Ascending aorta (tissue), 2 donors: ENCODE measurements around the gene C10orf88. TPM values are rescaled to one million over a fixed set of nuclear protein-coding genes. Genes with fewer than 3 reads are reported as not detected.

Experiments
- DNase-seq, 2 donors: peaks; one replicate each; pipeline ENCODE4 v3.0.0-alpha.2; 2019; ENCODE audit warnings: low spot score in 2 of 2
- H3K27ac ChIP-seq, 2 donors: fragments of 200-600 bp; sonication (generic); one replicate each; pipeline ENCODE4 v1.5.1; 2016 to 2017; ENCODE audit warnings: mild to moderate bottlenecking in 1 of 2
- H3K27me3 ChIP-seq: fragments of 200-600 bp; sonication (generic); one replicate; pipeline ENCODE4 v1.5.1; 2017
- H3K36me3 ChIP-seq, 2 donors: fragments of 200-600 bp; sonication (generic); one replicate each; pipeline ENCODE4 v1.5.1; 2016
- H3K4me1 ChIP-seq, 2 donors: fragments of 200-600 bp; sonication (generic); one replicate each; pipeline ENCODE4 v1.5.1; 2016 to 2017; ENCODE audit warnings: mild to moderate bottlenecking in 1 of 2
- H3K4me3 ChIP-seq, 2 donors: fragments of 200-600 bp; sonication (generic); one replicate each; pipeline ENCODE4 v1.5.1; 2016 to 2017; ENCODE audit warnings: mild to moderate bottlenecking in 1 of 2
- H3K9me3 ChIP-seq, 2 donors: fragments of 200-600 bp; sonication (generic); one replicate each; pipeline ENCODE4 v1.5.1; 2016
- intact Hi-C: fragments of 100-400 bp; cut with DNase I; formaldehyde crosslinking; loops from one replicate; pipeline ENCODE4 v1.15.1; 2023
- total RNA-seq: library from RNA; depleted of rRNA; stranded (reverse); fragments of >200 nt; gene quantifications from one replicate; pipeline ENCODE4 v1.1.0, GENCODE V29; 2016
- TF ChIP-seq, protein P1 (sequence below), 3 experiments: fragments of 200-600 bp in 2 of 3; fragments of 450-650 bp in 1 of 3; sonication (generic) in 2 of 3; IDR thresholded peaks; one replicate each; pipeline ENCODE4 v1.5.1; 2016 to 2019; ENCODE audit warnings: antibody characterized with exemption in 3 of 3, mild to moderate bottlenecking in 1 of 3, moderate library complexity in 1 of 3

The C10orf88 gene
- total RNA-seq, 1 donor from 2014 or later: 1.3 TPM

DNA sequence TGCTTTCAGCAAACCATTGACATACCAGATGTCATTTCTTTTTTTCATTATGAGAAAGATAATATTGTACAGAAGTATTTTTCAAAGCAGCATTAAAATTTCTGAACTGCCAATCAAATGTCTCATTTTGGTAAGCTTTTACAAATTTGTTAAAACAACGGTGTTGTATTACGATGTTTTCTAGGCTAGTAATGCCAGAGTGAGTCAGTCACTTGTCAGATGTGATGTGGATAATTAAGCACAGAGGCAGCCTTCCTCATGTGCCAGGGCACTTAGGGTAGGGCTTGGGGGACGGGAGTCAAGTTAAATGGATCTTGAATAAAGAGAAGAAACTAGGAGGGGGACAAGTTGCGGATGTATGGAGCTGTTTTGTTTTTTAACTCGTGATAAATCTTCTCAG, 36.3 kb upstream of the C10orf88 start:
- no peak for DNase-seq
- intact Hi-C loops: no loop called here
- Histone ChIP-seq H3K36me3 (peaks cover 14 to 21% of the 10 kb centered on the region in 2 donors), H3K4me3 (no peak overlapping the region), H3K9me3 (no peaks in the 10 kb centered on the region), H3K27ac (no peak overlapping the region), H3K4me1 (no peaks in the 10 kb centered on the region), H3K27me3 (no peaks in the 10 kb centered on the region)
- TF ChIP-seq, protein P1, sequence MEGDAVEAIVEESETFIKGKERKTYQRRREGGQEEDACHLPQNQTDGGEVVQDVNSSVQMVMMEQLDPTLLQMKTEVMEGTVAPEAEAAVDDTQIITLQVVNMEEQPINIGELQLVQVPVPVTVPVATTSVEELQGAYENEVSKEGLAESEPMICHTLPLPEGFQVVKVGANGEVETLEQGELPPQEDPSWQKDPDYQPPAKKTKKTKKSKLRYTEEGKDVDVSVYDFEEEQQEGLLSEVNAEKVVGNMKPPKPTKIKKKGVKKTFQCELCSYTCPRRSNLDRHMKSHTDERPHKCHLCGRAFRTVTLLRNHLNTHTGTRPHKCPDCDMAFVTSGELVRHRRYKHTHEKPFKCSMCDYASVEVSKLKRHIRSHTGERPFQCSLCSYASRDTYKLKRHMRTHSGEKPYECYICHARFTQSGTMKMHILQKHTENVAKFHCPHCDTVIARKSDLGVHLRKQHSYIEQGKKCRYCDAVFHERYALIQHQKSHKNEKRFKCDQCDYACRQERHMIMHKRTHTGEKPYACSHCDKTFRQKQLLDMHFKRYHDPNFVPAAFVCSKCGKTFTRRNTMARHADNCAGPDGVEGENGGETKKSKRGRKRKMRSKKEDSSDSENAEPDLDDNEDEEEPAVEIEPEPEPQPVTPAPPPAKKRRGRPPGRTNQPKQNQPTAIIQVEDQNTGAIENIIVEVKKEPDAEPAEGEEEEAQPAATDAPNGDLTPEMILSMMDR (IDR thresholded peaks at IDR 0.05): no peak

DNA sequence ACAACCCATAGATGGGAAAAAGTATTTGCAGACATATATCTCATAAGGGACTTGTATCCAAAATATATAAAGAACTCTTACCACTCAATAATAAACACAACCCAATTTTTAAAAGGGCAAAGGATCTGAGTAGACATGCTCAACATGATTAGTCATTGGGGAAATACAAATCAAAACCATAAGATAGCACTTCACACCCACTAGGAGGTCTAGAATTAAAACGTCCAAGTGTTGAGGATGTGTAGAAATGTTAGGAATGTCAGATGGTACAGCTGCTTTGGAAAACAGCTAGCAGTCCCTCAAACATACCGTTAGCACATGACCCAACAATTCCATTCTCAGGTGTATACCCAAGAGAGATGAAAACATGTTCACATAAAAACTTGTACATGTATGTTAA, 34.5 kb upstream of the C10orf88 start:
- H3K27me3 ChIP-seq: no peaks in the 10 kb centered on the region
- no peak overlapping the region for H3K4me3 ChIP-seq
- H3K27ac ChIP-seq: no peak overlapping the region
- H3K36me3 ChIP-seq: peaks cover 0 to 3% of the 10 kb centered on the region in 2 donors
- no peaks in the 10 kb centered on the region for H3K4me1 ChIP-seq
- no peak for DNase-seq
- no peaks in the 10 kb centered on the region for H3K9me3 ChIP-seq
- intact Hi-C loops: no loop called here
- TF ChIP-seq, protein P1 (IDR thresholded peaks at IDR 0.05): no peak

DNA sequence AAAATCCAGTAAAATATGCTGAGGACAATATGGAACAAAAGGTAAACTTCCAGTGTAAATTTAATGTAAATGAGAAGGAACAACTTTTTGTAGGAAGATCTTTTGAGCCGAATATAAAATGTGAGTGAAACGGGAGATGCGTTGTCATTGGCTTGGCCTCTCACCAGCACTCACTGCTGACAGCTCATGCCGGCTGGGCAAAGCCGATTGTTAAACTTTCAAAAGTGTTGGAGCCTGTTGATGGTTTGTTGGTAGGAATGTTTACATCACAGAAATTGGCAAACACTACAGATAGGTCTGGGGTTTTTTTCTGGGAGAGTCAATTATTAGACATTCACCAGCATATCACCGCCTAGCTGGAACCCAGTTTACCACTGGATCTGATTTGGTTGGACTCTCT, 32.3 kb upstream of the C10orf88 start:
- Histone ChIP-seq H3K36me3 (no peaks in the 10 kb centered on the region), H3K4me1 (no peaks in the 10 kb centered on the region), H3K9me3 (no peaks in the 10 kb centered on the region), H3K27ac (no peak overlapping the region), H3K27me3 (no peaks in the 10 kb centered on the region), H3K4me3 (no peak overlapping the region)
- TF ChIP-seq, protein P1 (IDR thresholded peaks at IDR 0.05): no peak
- DNase-seq: no peak
- intact Hi-C loops: no loop called here

DNA sequence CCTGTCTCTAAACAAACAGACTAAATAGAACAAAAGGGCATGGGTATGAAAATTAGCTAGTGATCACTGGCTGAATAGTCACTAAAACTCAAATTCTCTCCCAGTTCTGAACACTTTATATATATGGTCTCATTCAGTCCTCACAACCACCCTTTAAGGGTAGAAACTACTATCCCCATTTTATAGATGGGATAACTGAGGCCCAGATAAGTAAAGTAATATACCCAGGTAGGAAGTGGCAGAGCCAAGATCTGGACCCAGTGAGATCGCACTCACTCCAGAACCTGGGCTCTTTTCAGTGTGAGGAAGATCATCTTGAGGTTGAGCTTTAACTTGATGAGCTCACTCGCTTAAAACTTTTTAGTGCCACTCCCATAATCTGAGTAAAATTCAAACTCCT, 30.7 kb upstream of the C10orf88 start:
- H3K4me3 ChIP-seq: no peak overlapping the region
- H3K27me3 ChIP-seq: no peaks in the 10 kb centered on the region
- TF ChIP-seq, protein P1 (IDR thresholded peaks at IDR 0.05): no peak
- DNase-seq: no peak
- H3K4me1 ChIP-seq: peaks cover 0 to 2% of the 10 kb centered on the region in 2 donors
- no peak overlapping the region for H3K27ac ChIP-seq
- no peaks in the 10 kb centered on the region for H3K36me3 ChIP-seq
- no peaks in the 10 kb centered on the region for H3K9me3 ChIP-seq
- intact Hi-C loops: no loop called here

DNA sequence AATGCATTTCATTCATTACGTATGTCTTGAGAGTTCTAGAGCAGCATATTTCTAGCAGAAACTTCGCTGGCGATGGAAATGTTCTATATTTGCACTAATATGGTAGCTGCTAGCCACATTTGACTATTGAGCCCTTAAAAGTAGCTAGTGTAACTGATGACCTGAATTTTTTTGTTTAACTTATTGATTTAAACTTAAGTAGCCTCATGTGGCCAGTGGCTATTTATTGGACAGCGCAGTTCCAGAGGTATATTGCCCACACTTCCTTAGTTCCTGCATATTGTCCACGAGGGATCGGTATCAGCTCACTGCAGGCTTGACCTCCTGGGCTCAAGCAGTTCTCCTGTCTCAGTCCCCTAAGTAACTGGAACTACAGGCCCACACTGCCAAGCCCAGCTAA, 29.9 kb upstream of the C10orf88 start:
- H3K27me3 ChIP-seq: no peaks in the 10 kb centered on the region

More for the DNA sequence above, 29.9 kb upstream of the C10orf88 start:
- intact Hi-C loops: no loop called here
- no peak for DNase-seq
- Histone ChIP-seq H3K9me3 (no peaks in the 10 kb centered on the region), H3K4me1 (peaks cover 0 to 2% of the 10 kb centered on the region in 2 donors), H3K36me3 (no peaks in the 10 kb centered on the region), H3K27ac (no peak overlapping the region), H3K4me3 (no peak overlapping the region)
- TF ChIP-seq, protein P1 (IDR thresholded peaks at IDR 0.05): no peak
